Tibial nerve (tissue), 4 donors: Measurements from ENCODE around the gene TIE1. TPM values are rescaled to one million over a fixed set of nuclear protein-coding genes. Genes with fewer than 3 reads are reported as not detected.

Source experiments
- DNase-seq, 2 donors: peaks; one replicate each; pipeline ENCODE4 v3.0.0-alpha.2; 2019; ENCODE audit warnings: low spot score in 2 of 2
- H3K27ac ChIP-seq, 4 donors: fragments of 200-600 bp; sonication (generic) in 3 of 4; one replicate each; pipeline ENCODE4 v1.5.1; 2017 to 2019; ENCODE audit warnings: mild to moderate bottlenecking in 1 of 4
- H3K27me3 ChIP-seq, 2 donors: fragments of 200-600 bp; sonication (generic) in 1 of 2; one replicate each; pipeline versions ENCODE4 v1.5.1 to v1.6.0; 2017 to 2019
- H3K36me3 ChIP-seq, 3 donors: fragments of 200-600 bp; sonication (generic); one replicate each; pipeline ENCODE4 v1.5.1; 2018 to 2019
- H3K4me1 ChIP-seq, 4 donors: fragments of 200-600 bp; sonication (generic) in 3 of 4; one replicate each; pipeline ENCODE4 v1.5.1; 2017 to 2019
- H3K4me3 ChIP-seq, 4 donors: fragments of 200-600 bp; sonication (generic) in 3 of 4; one replicate each; pipeline ENCODE4 v1.5.1; 2017 to 2019; ENCODE audit warnings: mild to moderate bottlenecking in 1 of 4, moderate library complexity in 1 of 4
- H3K9me3 ChIP-seq, 4 donors: fragments of 200-600 bp; sonication (generic) in 3 of 4; one replicate each; pipeline ENCODE4 v1.5.1; 2017 to 2019
- CTCF ChIP-seq, 5 experiments: fragments of 200-600 bp in 3 of 5; fragments of 450-650 bp in 2 of 5; sonication (generic) in 3 of 5; IDR thresholded peaks; one replicate each; pipeline ENCODE4 v1.5.1; 2016 to 2019; ENCODE audit warnings: antibody characterized with exemption in 5 of 5, mild to moderate bottlenecking in 3 of 5, moderate library complexity in 2 of 5
- EP300 ChIP-seq, 2 donors: sonication (generic); formaldehyde crosslinking; IDR thresholded peaks; one replicate each; pipeline ENCODE4 v1.6.1; 2017; ENCODE audit warnings: antibody characterized with exemption in 2 of 2, mild to moderate bottlenecking in 1 of 2
- POLR2A ChIP-seq, 2 donors: fragments of 450-650 bp; IDR thresholded peaks; one replicate each; pipeline ENCODE4 v1.6.1; 2017; ENCODE audit warnings: antibody characterized with exemption in 2 of 2, mild to moderate bottlenecking in 2 of 2, moderate library complexity in 2 of 2
- WGBS, 2 donors: methylation state at CpG; one replicate each; pipeline ENCODE4 v1.1.5; 2018; 5-methylcytosine and 5-hydroxymethylcytosine counted together
- total RNA-seq, 4 donors: library from RNA; depleted of rRNA; stranded (reverse); fragments of >200 nt; gene quantifications; one replicate each; pipeline ENCODE4 v1.1.0, GENCODE V29; 2016

The TIE1 gene
- total RNA-seq, 4 donors from 2014 or later, result 37.5 to 95.9 (median 68.1) TPM

GRCh38 chr1:43337588-43337987 lies 36.8 kb downstream of the TIE1 start, which contains the start of gene MPL:
MPL (plus strand) TSS chr1:43337818; CDS start chr1:43337849, 31 bp downstream.
- H3K4me3 ChIP-seq, result no peak within 1 kb of the TSS
- H3K36me3 ChIP-seq, result no peaks in the 10 kb centered on the region
- TF ChIP-seq CTCF (IDR thresholded peaks at IDR 0.05) (no peak), POLR2A (IDR thresholded peaks at IDR 0.05) (no peak), EP300 (IDR thresholded peaks at IDR 0.05) (no peak)
- WGBS, 2 donors, result 72 to 74% methylated on average over 3 of the region's 3 CpGs
- no peaks in the 10 kb centered on the region for H3K9me3 ChIP-seq
- DNase-seq, result no peak
- H3K27ac ChIP-seq, result no peak within 1 kb of the TSS
- H3K4me1 ChIP-seq, result no peaks in the 10 kb centered on the region
- H3K27me3 ChIP-seq, result no peaks in the 10 kb centered on the region

- Histone ChIP-seq H3K4me3 (no peak overlapping the region), H3K27me3 (no peaks in the 10 kb centered on the region), H3K27ac (no peak overlapping the region), H3K9me3 (no peaks in the 10 kb centered on the region), H3K36me3 (no peaks in the 10 kb centered on the region), H3K4me1 (no peaks in the 10 kb centered on the region)
- no peak for TF ChIP-seq CTCF (IDR thresholded peaks at IDR 0.05)
- TF ChIP-seq POLR2A (IDR thresholded peaks at IDR 0.05), result no peak
- no peak for TF ChIP-seq EP300 (IDR thresholded peaks at IDR 0.05)
- no peak for DNase-seq
- WGBS, 2 donors, result 71 to 82% methylated on average over 5 of the region's 5 CpGs
Measured at GRCh38 chr1:43338001-43338400, 37.2 kb downstream of the TIE1 start.

- H3K4me1 ChIP-seq, result no peaks in the 10 kb centered on the region
- no peaks in the 10 kb centered on the region for H3K27me3 ChIP-seq
- DNase-seq, result no peak
- no peak for TF ChIP-seq POLR2A (IDR thresholded peaks at IDR 0.05)
- no peak for TF ChIP-seq EP300 (IDR thresholded peaks at IDR 0.05)
- no peak for TF ChIP-seq CTCF (IDR thresholded peaks at IDR 0.05)
- H3K36me3 ChIP-seq, result no peaks in the 10 kb centered on the region
- H3K4me3 ChIP-seq, result no peak overlapping the region
- no peaks in the 10 kb centered on the region for H3K9me3 ChIP-seq
- 93 to 97% methylated on average over 6 of the region's 6 CpGs for WGBS, 2 donors
- H3K27ac ChIP-seq, result no peak overlapping the region
Measured at GRCh38 chr1:43339584-43340232, 38.9 kb downstream of the TIE1 start.

- TF ChIP-seq CTCF (IDR thresholded peaks at IDR 0.05), result no peak
- TF ChIP-seq EP300 (IDR thresholded peaks at IDR 0.05), result no peak
- TF ChIP-seq POLR2A (IDR thresholded peaks at IDR 0.05), result no peak
- 60% methylated on average over 1 of the region's 1 CpG for WGBS, 2 donors
- Histone ChIP-seq H3K9me3 (no peaks in the 10 kb centered on the region), H3K4me3 (no peak overlapping the region), H3K4me1 (no peaks in the 10 kb centered on the region), H3K27ac (no peak overlapping the region), H3K27me3 (no peaks in the 10 kb centered on the region), H3K36me3 (no peaks in the 10 kb centered on the region)
- DNase-seq, result no peak
Measured at GRCh38 chr1:43340559-43340958, 39.8 kb downstream of the TIE1 start.

- TF ChIP-seq CTCF (IDR thresholded peaks at IDR 0.05) (no peak), POLR2A (IDR thresholded peaks at IDR 0.05) (no peak), EP300 (IDR thresholded peaks at IDR 0.05) (no peak)
- Histone ChIP-seq H3K4me1 (peaks cover 0 to 12% (median 0%) of the 10 kb centered on the region in 4 donors), H3K27ac (peak overlapping the region in 1 of 4 donors; percentile 4), H3K36me3 (no peaks in the 10 kb centered on the region), H3K9me3 (no peaks in the 10 kb centered on the region), H3K4me3 (no peak overlapping the region), H3K27me3 (no peaks in the 10 kb centered on the region)
- no peak for DNase-seq
- 61 to 73% methylated on average over 4 of the region's 4 CpGs for WGBS, 2 donors
Measured at GRCh38 chr1:43344267-43344850, 43.6 kb downstream of the TIE1 start.
